Esophagus muscularis mucosa (tissue), 4 donors: ENCODE measurements around the gene CAMK1D. TPM values are rescaled to one million over a fixed set of nuclear protein-coding genes. Genes with fewer than 3 reads are reported as not detected.

ENCODE experiments used
- DNase-seq: peaks from one replicate; pipeline ENCODE4 v3.0.0-alpha.2; 2017; ENCODE audit errors: extremely low spot score
- H3K27ac ChIP-seq, 4 donors: fragments of 200-600 bp; sonication (generic); replicated peaks in 1 of 4; 1 replicate in 3 of 4; 2 replicates in 1 of 4; pipeline ENCODE4 v1.5.1; 2016 to 2019; ENCODE audit warnings: mild to moderate bottlenecking in 1 of 4
- H3K27me3 ChIP-seq, 4 donors: fragments of 200-600 bp; sonication (generic); one replicate each; pipeline versions ENCODE4 v1.5.1 to v1.6.0; 2016 to 2019
- H3K36me3 ChIP-seq, 4 donors: fragments of 200-600 bp; sonication (generic); one replicate each; pipeline ENCODE4 v1.5.1; 2016 to 2019
- H3K4me1 ChIP-seq, 4 donors: fragments of 200-600 bp; sonication (generic); one replicate each; pipeline ENCODE4 v1.5.1; 2016 to 2019
- H3K4me3 ChIP-seq, 4 donors: fragments of 200-600 bp; sonication (generic); 1 replicate in 2 of 4; 2 replicates in 2 of 4; pipeline ENCODE4 v1.5.1; 2016 to 2019; ENCODE audit warnings: mild to moderate bottlenecking in 4 of 4, moderate library complexity in 1 of 4
- H3K9me3 ChIP-seq, 4 donors: fragments of 200-600 bp; sonication (generic); 1 replicate in 3 of 4; 2 replicates in 1 of 4; pipeline ENCODE4 v1.5.1; 2016 to 2019
- EP300 ChIP-seq: sonication (generic); formaldehyde crosslinking; IDR thresholded peaks from one replicate; pipeline ENCODE4 v1.6.1; 2017; ENCODE audit warnings: antibody characterized with exemption
- POLR2A ChIP-seq: fragments of 450-650 bp; IDR thresholded peaks from one replicate; pipeline ENCODE4 v1.6.1; 2017; ENCODE audit warnings: antibody characterized with exemption, moderate library complexity, mild to moderate bottlenecking, low read depth
- POLR2AphosphoS5 ChIP-seq, 2 donors: sonication (generic); formaldehyde crosslinking; IDR thresholded peaks; one replicate each; pipeline ENCODE4 v1.6.1; 2017; ENCODE audit warnings: antibody characterized with exemption in 2 of 2
- WGBS: methylation state at CpG from one replicate; pipeline ENCODE4 v1.1.5; 2018; 5-methylcytosine and 5-hydroxymethylcytosine counted together
- intact Hi-C: fragments of 100-400 bp; cut with DNase I; formaldehyde crosslinking; loops from one replicate; pipeline ENCODE4 v1.15.1; 2023
- total RNA-seq, 4 donors: library from RNA; depleted of rRNA; stranded (reverse); fragments of >200 nt; gene quantifications; one replicate each; pipeline versions ENCODE4 v1.1.0 to v1.2.1, GENCODE V29; 2016
- TF ChIP-seq, protein P1 (sequence below), 3 experiments: fragments of 200-600 bp in 2 of 3; fragments of 450-650 bp in 1 of 3; sonication (generic) in 2 of 3; IDR thresholded peaks; one replicate each; pipeline ENCODE4 v1.5.1; 2017 to 2019; ENCODE audit warnings: antibody characterized with exemption in 3 of 3, mild to moderate bottlenecking in 2 of 3, moderate library complexity in 1 of 3

The CAMK1D gene
- total RNA-seq, 4 donors from 2014 or later: 8.4 to 15.4 (median 11.3) TPM

DNA sequence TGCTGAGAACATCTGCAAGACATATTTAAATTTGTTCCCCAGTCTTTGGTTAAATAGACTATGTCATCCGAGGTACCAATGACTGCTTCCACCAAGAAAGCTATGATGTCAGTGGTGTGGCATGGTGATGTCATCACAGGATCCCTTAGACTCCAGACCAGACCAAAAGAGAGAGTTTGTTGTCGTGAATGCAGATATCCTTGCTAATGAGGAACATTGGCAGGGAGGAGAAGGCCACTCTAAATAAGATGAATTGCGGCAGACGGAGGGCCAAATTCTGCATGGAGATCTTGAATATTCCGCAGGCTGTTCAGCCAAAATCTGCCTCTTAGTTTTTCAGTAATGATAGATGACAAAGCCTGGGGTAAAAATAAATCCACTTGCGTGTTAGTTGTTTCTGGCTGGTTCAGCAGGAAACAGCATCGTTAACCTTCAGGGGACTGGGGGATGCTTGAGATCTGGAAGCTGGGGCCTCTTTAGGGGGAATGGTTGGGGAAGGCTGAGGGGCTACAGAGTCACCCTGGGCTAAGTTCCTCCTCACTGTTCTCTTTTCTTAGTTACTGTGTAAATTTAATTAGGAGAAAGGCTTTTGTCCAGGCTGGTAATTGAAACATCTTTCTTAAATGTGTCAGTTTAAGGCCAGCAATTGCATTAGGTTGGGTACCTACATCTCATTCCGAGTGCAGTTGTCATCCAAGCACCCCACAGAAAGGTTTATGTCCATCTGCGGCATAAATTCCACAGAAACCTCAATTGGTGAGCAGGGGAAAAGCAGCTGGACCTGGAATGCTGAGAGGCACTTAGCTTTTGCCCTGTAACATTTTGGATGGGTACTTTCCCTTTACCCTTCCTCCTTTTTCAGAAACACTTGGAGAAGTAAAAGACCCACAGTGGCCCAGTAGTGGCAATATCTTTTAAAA is 11.6 kb upstream of the CAMK1D start:
- Histone ChIP-seq H3K27me3 (no peaks in the 10 kb centered on the region), H3K9me3 (no peaks in the 10 kb centered on the region), H3K4me1 (peaks cover 4 to 24% (median 22%) of the 10 kb centered on the region in 4 donors), H3K27ac (peak overlapping the region in 3 of 4 donors; percentile 18 to 36 (median 22)), H3K4me3 (no peak overlapping the region), H3K36me3 (no peaks in the 10 kb centered on the region)
- intact Hi-C loops: no loop called here
- TF ChIP-seq, protein P1, sequence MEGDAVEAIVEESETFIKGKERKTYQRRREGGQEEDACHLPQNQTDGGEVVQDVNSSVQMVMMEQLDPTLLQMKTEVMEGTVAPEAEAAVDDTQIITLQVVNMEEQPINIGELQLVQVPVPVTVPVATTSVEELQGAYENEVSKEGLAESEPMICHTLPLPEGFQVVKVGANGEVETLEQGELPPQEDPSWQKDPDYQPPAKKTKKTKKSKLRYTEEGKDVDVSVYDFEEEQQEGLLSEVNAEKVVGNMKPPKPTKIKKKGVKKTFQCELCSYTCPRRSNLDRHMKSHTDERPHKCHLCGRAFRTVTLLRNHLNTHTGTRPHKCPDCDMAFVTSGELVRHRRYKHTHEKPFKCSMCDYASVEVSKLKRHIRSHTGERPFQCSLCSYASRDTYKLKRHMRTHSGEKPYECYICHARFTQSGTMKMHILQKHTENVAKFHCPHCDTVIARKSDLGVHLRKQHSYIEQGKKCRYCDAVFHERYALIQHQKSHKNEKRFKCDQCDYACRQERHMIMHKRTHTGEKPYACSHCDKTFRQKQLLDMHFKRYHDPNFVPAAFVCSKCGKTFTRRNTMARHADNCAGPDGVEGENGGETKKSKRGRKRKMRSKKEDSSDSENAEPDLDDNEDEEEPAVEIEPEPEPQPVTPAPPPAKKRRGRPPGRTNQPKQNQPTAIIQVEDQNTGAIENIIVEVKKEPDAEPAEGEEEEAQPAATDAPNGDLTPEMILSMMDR (IDR thresholded peaks at IDR 0.05): no peak
- TF ChIP-seq EP300 (no peak), POLR2A (no peak), POLR2AphosphoS5 (IDR thresholded peaks at IDR 0.05) (no peak)
- DNase-seq: no peak
- WGBS: 41% methylated on average over 9 of the region's 9 CpGs

DNA sequence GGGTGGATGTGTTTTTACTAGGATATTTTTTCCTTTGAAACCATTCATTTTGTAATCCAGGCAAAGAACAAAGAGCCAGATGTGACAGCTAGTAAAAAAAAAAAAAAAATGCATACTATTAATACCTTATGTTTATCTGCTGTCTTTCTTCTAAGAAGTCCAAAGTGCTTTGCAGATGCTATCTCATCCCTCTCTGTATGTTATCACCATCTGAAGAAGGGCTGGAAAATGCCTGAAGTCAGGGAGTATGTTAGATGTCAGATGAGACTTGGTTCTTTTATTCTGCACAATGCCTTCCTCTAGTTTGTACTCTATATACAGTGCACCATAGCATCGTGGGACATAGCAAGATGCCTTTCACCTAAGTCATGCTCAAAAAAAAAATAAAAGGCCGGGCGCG is 10.4 kb upstream of the CAMK1D start:
- Histone ChIP-seq H3K4me1 (peaks cover 0 to 11% (median 9%) of the 10 kb centered on the region in 4 donors), H3K4me3 (no peak overlapping the region), H3K27ac (no peak overlapping the region), H3K36me3 (no peaks in the 10 kb centered on the region), H3K9me3 (peaks cover 0 to 4% (median 0%) of the 10 kb centered on the region in 4 donors), H3K27me3 (no peaks in the 10 kb centered on the region)
- intact Hi-C loops: no loop called here
- DNase-seq: no peak
- TF ChIP-seq POLR2A: no peak
- WGBS: 88% methylated on average over 4 of the region's 4 CpGs

DNA sequence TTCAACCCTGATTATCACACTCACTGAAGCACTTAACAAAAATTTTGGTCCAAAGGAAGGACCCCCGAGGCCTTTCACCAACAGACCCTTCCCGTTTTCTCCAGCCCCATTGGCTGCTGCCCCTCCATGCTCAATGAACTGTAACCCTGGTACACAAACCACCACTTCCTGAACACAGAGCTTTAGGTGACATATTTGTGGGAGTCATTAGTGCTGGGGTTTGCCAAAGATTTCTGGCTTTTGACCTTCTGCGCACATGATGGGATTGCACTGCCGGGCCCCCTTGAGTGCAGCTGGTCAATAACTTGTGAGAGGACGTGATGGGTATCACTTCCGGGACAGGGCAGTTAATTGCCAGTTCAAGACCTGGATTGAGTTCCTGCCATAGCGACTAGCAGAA is 9.0 kb upstream of the CAMK1D start:
- no peak for DNase-seq
- intact Hi-C loops: loop anchor here (10.0 kb wide), 1 partner anchor 126 kb away; no protein-coding TSS in a partner anchor
- H3K27ac ChIP-seq: no peak overlapping the region
- TF ChIP-seq, protein P1 (IDR thresholded peaks at IDR 0.05): no peak
- TF ChIP-seq EP300 (no peak), POLR2AphosphoS5 (IDR thresholded peaks at IDR 0.05) (no peak)
- peaks cover 0 to 4% (median 0%) of the 10 kb centered on the region in 4 donors for H3K9me3 ChIP-seq
- H3K4me1 ChIP-seq: peaks cover 0 to 8% (median 5%) of the 10 kb centered on the region in 4 donors
- H3K27me3 ChIP-seq: no peaks in the 10 kb centered on the region
- H3K4me3 ChIP-seq: no peak overlapping the region
- 97% methylated on average over 7 of the region's 7 CpGs for WGBS
- no peaks in the 10 kb centered on the region for H3K36me3 ChIP-seq

DNA sequence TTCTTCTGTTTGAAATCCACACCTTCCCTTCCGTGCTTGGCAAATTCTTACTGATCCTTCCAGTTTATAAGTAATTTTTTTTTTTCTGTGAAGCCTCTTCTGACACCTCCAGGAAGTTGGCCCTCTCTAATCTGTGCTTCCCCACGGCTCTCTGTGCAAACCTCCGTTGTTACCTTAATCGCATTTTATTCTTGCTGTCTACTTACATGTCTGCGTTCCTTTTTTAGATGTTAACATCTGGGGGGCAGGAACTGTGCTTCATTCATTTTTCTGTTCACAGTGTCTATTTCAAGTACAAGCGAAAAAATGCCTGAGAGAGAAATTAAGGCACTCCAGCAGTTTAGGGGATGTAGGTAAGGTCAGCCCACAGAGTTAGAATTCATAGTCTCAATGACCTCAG is 8.4 kb upstream of the CAMK1D start:
- Histone ChIP-seq H3K27me3 (no peaks in the 10 kb centered on the region), H3K36me3 (no peaks in the 10 kb centered on the region), H3K27ac (no peak overlapping the region), H3K4me3 (no peak overlapping the region), H3K4me1 (peaks cover 0 to 8% (median 5%) of the 10 kb centered on the region in 4 donors), H3K9me3 (peaks cover 0 to 4% (median 0%) of the 10 kb centered on the region in 4 donors)
- intact Hi-C loops: loop anchor here (10.0 kb wide), 1 partner anchor 126 kb away; no protein-coding TSS in a partner anchor
- DNase-seq: no peak
- WGBS: 81% methylated on average over 6 of the region's 6 CpGs
- TF ChIP-seq, protein P1 (IDR thresholded peaks at IDR 0.05): no peak
- TF ChIP-seq POLR2AphosphoS5 (IDR thresholded peaks at IDR 0.05) (no peak), EP300 (no peak), POLR2A (no peak)

DNA sequence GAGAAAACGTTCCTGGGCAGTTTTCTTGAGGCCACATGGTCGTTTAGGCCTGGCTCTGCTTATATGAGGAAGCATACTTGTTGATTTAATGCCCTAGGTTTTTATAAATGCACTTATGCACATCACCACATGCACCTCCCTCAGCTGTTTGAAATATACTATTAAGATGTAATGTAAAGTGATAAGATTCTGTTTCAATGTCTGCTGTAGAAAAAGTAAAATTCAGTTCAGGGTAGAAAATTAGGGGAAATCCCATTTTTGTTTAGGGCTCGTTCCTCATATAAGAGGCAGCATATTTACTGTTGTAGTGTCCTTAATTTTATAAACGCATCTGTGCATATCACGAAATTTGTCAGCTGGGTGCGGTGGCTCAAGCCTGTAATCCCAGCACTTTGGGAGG is 7.8 kb upstream of the CAMK1D start:
- Histone ChIP-seq H3K9me3 (peaks cover 0 to 4% (median 0%) of the 10 kb centered on the region in 4 donors), H3K27ac (no peak overlapping the region), H3K36me3 (no peaks in the 10 kb centered on the region), H3K27me3 (no peaks in the 10 kb centered on the region), H3K4me3 (no peak overlapping the region), H3K4me1 (peaks cover 0 to 8% (median 5%) of the 10 kb centered on the region in 4 donors)
- TF ChIP-seq POLR2A (no peak), EP300 (no peak)
- TF ChIP-seq, protein P1 (IDR thresholded peaks at IDR 0.05): no peak
- 81% methylated on average over 6 of the region's 6 CpGs for WGBS
- no peak for DNase-seq
- intact Hi-C loops: loop anchor here (10.0 kb wide), 1 partner anchor 127 kb away; no protein-coding TSS in a partner anchor
